B cell (primary cell): ENCODE data around the gene BTG2. TPM values are rescaled to one million over a fixed set of nuclear protein-coding genes. Genes with fewer than 3 reads are reported as not detected.

Experiments used
- ATAC-seq: fragments of 200-7000 bp; cut with Tn5 transposase; one replicate; pipeline ENCODE4 v1.10.0; 2021; ENCODE audit warnings: low read depth, mild to moderate bottlenecking, moderate number of reproducible peaks, moderate library complexity
- CTCF ChIA-PET: fragments of 350-600 bp; sonication (Branson Sonifier 250); formaldehyde crosslinking; loops from one replicate; lab custom pipeline; 2021; ENCODE audit warnings: antibody characterized with exemption, inconsistent platforms; lab: Charles Lee
- POLR2A ChIA-PET: fragments of 350-600 bp; sonication (Branson Sonifier 250); formaldehyde crosslinking; loops from one replicate; lab custom pipeline; 2021; ENCODE audit warnings: antibody characterized with exemption; lab: Charles Lee
- DNase-seq: peaks from one replicate; pipeline ENCODE4 v3.0.0; 2013
- H2AFZ ChIP-seq: 2 replicates; pipeline ENCODE4 v1.6.1; 2012; ENCODE audit warnings: mild to moderate bottlenecking, low read depth, low read length; ENCODE audit not compliant: insufficient read depth, poor library complexity, severe bottlenecking
- H3K27ac ChIP-seq, 2 donors: 1 replicate in 1 of 2; 2 replicates in 1 of 2; pipeline ENCODE4 v1.5.1; 2012 to 2013; ENCODE audit warnings: low read length in 2 of 2, mild to moderate bottlenecking in 2 of 2, moderate library complexity in 1 of 2
- H3K27me3 ChIP-seq, 4 experiments: fragments of 200-600 bp in 1 of 4; sonication (generic) in 1 of 4; replicated peaks in 1 of 4; 1 replicate in 2 of 4; 2 replicates in 2 of 4; pipeline versions ENCODE4 v1.6.1 to v1.7.0; 2013 to 2016; ENCODE audit warnings: low read length in 3 of 4, mild to moderate bottlenecking in 2 of 4, mixed read lengths in 1 of 4, moderate library complexity in 1 of 4; ENCODE audit not compliant: insufficient read depth in 4 of 4, control insufficient read depth in 3 of 4; ENCODE audit errors: control extremely low read depth in 1 of 4
- H3K36me3 ChIP-seq, 2 experiments: replicated peaks in 1 of 2; 1 replicate in 1 of 2; 2 replicates in 1 of 2; pipeline versions ENCODE4 v1.6.1 to v1.7.1; 2013; ENCODE audit warnings: low read length in 1 of 2; ENCODE audit not compliant: insufficient read depth in 2 of 2, control insufficient read depth in 1 of 2; ENCODE audit errors: control extremely low read depth in 1 of 2, extremely low read depth in 1 of 2
- H3K4me1 ChIP-seq, 2 donors: fragments of 200-600 bp in 1 of 2; sonication (generic) in 1 of 2; 1 replicate in 1 of 2; 2 replicates in 1 of 2; pipeline versions ENCODE4 v1.5.1 to v1.6.1; 2013 to 2017; ENCODE audit warnings: low read length in 2 of 2; ENCODE audit not compliant: control insufficient read depth in 2 of 2, insufficient read depth in 2 of 2
- H3K4me2 ChIP-seq: replicated peaks from 2 replicates; pipeline ENCODE3; 2012; ENCODE audit warnings: mild to moderate bottlenecking, low read depth, low read length; ENCODE audit not compliant: poor library complexity, severe bottlenecking
- H3K4me3 ChIP-seq, 5 experiments: fragments of 200-600 bp in 1 of 5; sonication (generic) in 1 of 5; 1 replicate in 3 of 5; 2 replicates in 2 of 5; pipeline versions ENCODE4 v1.5.1 to v1.7.0; 2011 to 2016; ENCODE audit warnings: low read length in 4 of 5, mild to moderate bottlenecking in 4 of 5, low read depth in 2 of 5, control low read depth in 1 of 5, moderate library complexity in 1 of 5; ENCODE audit not compliant: insufficient read depth in 1 of 5; ENCODE audit errors: control extremely low read depth in 1 of 5, extremely low read depth in 1 of 5
- H3K79me2 ChIP-seq: fragments of 200-600 bp; sonication (generic); one replicate; pipeline ENCODE4 v1.6.0; 2016; ENCODE audit warnings: low read length; ENCODE audit not compliant: control insufficient read depth, insufficient read depth
- H3K9ac ChIP-seq: fragments of 200-600 bp; sonication (generic); 2 replicates; pipeline ENCODE4 v1.6.1; 2017; ENCODE audit warnings: mild to moderate bottlenecking, low read length, moderate library complexity
- H3K9me3 ChIP-seq, 3 donors: one replicate each; pipeline versions ENCODE4 v1.6.1 to v1.7.1; 2013; ENCODE audit warnings: low read length in 2 of 3; ENCODE audit not compliant: control insufficient read depth in 2 of 3, insufficient read depth in 1 of 3; ENCODE audit errors: control extremely low read depth in 1 of 3
- H4K20me1 ChIP-seq: 2 replicates; pipeline ENCODE4 v1.6.0; 2012; ENCODE audit warnings: mild to moderate bottlenecking, low read length; ENCODE audit not compliant: insufficient read depth, control insufficient read depth, poor library complexity, severe bottlenecking
- H3K27ac Mint-ChIP-seq: one replicate; pipeline ENCODE4 v1.8.0; 2021; ENCODE audit warnings: mixed read lengths
- H3K27me3 Mint-ChIP-seq: one replicate; pipeline ENCODE4 v1.8.0; 2021; ENCODE audit warnings: mixed read lengths
- H3K4me1 Mint-ChIP-seq: one replicate; pipeline ENCODE4 v1.8.0; 2021; ENCODE audit warnings: mixed read lengths
- H3K4me3 Mint-ChIP-seq: one replicate; pipeline ENCODE4 v1.8.0; 2021; ENCODE audit warnings: mixed read lengths
- H3K9me3 Mint-ChIP-seq: one replicate; pipeline ENCODE4 v1.8.0; 2022; ENCODE audit warnings: mixed read lengths; ENCODE audit not compliant: insufficient read depth
- CTCF ChIP-seq: fragments of 200-600 bp; IDR thresholded peaks from one replicate; pipeline ENCODE4 v1.8.0; 2022; ENCODE audit warnings: antibody characterized with exemption, mild to moderate bottlenecking
- EZH2 ChIP-seq: IDR thresholded peaks from 2 replicates; pipeline ENCODE4 v1.6.1; 2012; ENCODE audit warnings: borderline replicate concordance, low read depth, mild to moderate bottlenecking, moderate library complexity, low read length; ENCODE audit not compliant: insufficient read depth, poor library complexity, severe bottlenecking
- WGBS: methylation state at CpG from one replicate; pipeline ENCODE4 v1.1.5; 2013; ENCODE audit warnings: missing lambda C conversion rate; ENCODE audit not compliant: insufficient coverage; 5-methylcytosine and 5-hydroxymethylcytosine counted together
- intact Hi-C: fragments of 100-400 bp; cut with micrococcal nuclease; formaldehyde crosslinking; loops from one replicate; pipeline ENCODE4 v1.10.0; 2022
- polyA plus RNA-seq: library from polyadenylated mRNA; depleted of rRNA; stranded (reverse); fragments of >200 nt; gene quantifications from 2 replicates; pipeline ENCODE4 v1.2.3, GENCODE V29; 2012
- total RNA-seq, 2 donors: library from RNA; stranded (reverse); fragments of 120-200 nt in 1 of 2; gene quantifications; 1 replicate in 1 of 2; 2 replicates in 1 of 2; pipeline versions ENCODE4 v1.2.3 to v1.2.4, GENCODE V29; 2013 to 2022

BTG2 gene
- total and polyA plus RNA-seq, 2 donors (not counting 1 experiment from before 2014, with no cell fraction given) = 508 to 778 TPM

GRCh38 chr1:203287109-203287893, 18.0 kb upstream of the BTG2 start:
- Mint-ChIP-seq H3K27me3 (no peaks in the 10 kb centered on the region), H3K27ac (peak overlapping the region; percentile 95), H3K9me3 (no peaks in the 10 kb centered on the region), H3K4me3 (peak overlapping the region; percentile 88), H3K4me1 (peaks cover 96% of the 10 kb centered on the region)
- Histone ChIP-seq H3K27ac (peak overlapping the region; percentile 99 to 100), H3K4me3 (peak overlapping the region; percentile 19 to 49 (median 33)), H3K27me3 (no peaks in the 10 kb centered on the region), H4K20me1 (no peaks in the 10 kb centered on the region), H3K4me1 (peaks cover 88 to 98% of the 10 kb centered on the region in 2 donors), H3K36me3 (no peaks in the 10 kb centered on the region), H3K9ac (peak overlapping the region; percentile 86), H3K9me3 (no peaks in the 10 kb centered on the region), H3K4me2 (peak overlapping the region; percentile 87), H3K79me2 (peaks cover 45% of the 10 kb centered on the region), H2AFZ (peak overlapping the region; percentile 2)
- intact Hi-C loops = loop anchor here (5.0 kb wide), 3 partner anchors 1125 to 2000 kb away; partner anchors contain the start of gene PPP1R15B
- no peak for TF ChIP-seq EZH2
- no peak for TF ChIP-seq CTCF
- ChIA-PET POLR2A (interaction anchor here (0.9 to 12.4 kb wide), 9 partner anchors 9 to 52 kb away, joined by 3 to 422 read pairs (median 22); partner anchors contain the start of gene BTG2), CTCF (interaction anchor here (1.5 to 37.7 kb wide), 5 partner anchors 10 to 200 kb away, joined by 3 to 1776 read pairs (median 159); partner anchors contain the start of genes BTG2 and FMOD)
- 3% methylated on average over 6 of the region's 9 CpGs for WGBS
- ATAC-seq (peak; percentile 65), DNase-seq (peak; percentile 97)
